ENCODE data around the gene HINFP. TPM values are rescaled to one million over a fixed set of nuclear protein-coding genes. Genes with fewer than 3 reads are reported as not detected.

The HINFP gene
- total and polyA plus RNA-seq, 2 of the 8 experiments (the other 6 are each of a cell fraction or from before 2014, with no cell fraction given) = 35.0 to 37.3 TPM

DNA sequence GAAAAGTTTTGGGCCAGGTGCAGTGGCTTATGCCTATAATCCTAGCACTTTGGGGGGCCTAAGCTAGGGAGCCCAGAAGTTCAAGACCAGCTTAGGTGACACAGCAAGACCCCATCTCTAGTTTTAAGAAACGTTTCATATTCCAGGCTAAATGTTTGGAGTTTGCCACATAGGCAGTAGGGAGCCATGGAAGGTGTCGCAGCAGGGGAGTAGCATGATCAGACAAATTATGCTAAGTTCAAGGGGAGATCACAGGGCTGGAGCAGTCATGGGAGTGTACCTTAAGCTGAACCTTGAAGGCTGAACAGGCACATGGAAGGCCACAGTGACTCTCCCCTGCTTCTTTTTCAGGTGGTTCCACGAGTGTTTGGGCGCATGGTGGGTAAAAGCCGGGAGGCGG is 58.0 kb downstream of the HINFP start:
- H2BK15ac ChIP-seq (ENCODE audit: low read length) = no peak overlapping the region
- H4K20me1 ChIP-seq (replicated peaks in 1 of 2; ENCODE audit: control insufficient read depth in 1 of 2, insufficient read depth in 2 of 2, low read length in 2 of 2) = peaks cover 0 to 6% of the 10 kb centered on the region in 2 experiments
- no peak overlapping the region for H3K9ac ChIP-seq (replicated peaks in 1 of 4; ENCODE audit: extremely low read depth in 1 of 4, low read depth in 3 of 4, low read length in 3 of 4)
- H3K79me2 ChIP-seq (ENCODE audit: control insufficient read depth in 1 of 2, insufficient read depth in 2 of 2, low read length in 2 of 2) = no peaks in the 10 kb centered on the region
- ChIA-PET CTCF (ENCODE audit: partially characterized antibody) (interaction anchor here (0.7 to 24.3 kb wide), 8 partner anchors 10 to 145 kb away, joined by 3 to 389 read pairs (median 4); partner anchors contain the start of gene ABCG4), POLR2A (ENCODE audit: partially characterized antibody) (interaction anchor here (1.0 to 1.6 kb wide), 2 partner anchors 11 to 136 kb away, joined by 3 to 4 read pairs; partner anchors contain the start of gene NLRX1)
- H2AFZ ChIP-seq (ENCODE audit: low read length) = no peak overlapping the region
- no peak overlapping the region for H2AK5ac ChIP-seq (ENCODE audit: low read depth, low read length)
- H3K23ac ChIP-seq (ENCODE audit: insufficient read length) = no peak overlapping the region
- H4K5ac ChIP-seq (ENCODE audit: insufficient read length, low read depth, low read length) = no peak overlapping the region
- no peak overlapping the region for H2BK120ac ChIP-seq (replicated peaks; ENCODE audit: low read depth, low read length)
- no peak overlapping the region for H3K18ac ChIP-seq (ENCODE audit: extremely low read depth, low read length)
- no peaks in the 10 kb centered on the region for H3K23me2 ChIP-seq (ENCODE audit: low read depth, low read length)
- H3K36me3 ChIP-seq (ENCODE audit: control insufficient read depth in 2 of 4, insufficient read depth in 4 of 4, low read length in 3 of 4) = peaks cover 0 to 3% (median 0%) of the 10 kb centered on the region in 4 experiments; a peak in 2 of 8 replicates
- no peak overlapping the region for H3K4ac ChIP-seq (replicated peaks; ENCODE audit: insufficient read length, low read depth, low read length)
- no peak overlapping the region for H4K91ac ChIP-seq (replicated peaks; ENCODE audit: insufficient read length, low read length)
- H2BK5ac ChIP-seq (ENCODE audit: low read depth, low read length) = no peak overlapping the region
- H3K27ac ChIP-seq (ENCODE audit: low read depth, low read length) = no peak overlapping the region
- H2BK12ac ChIP-seq (ENCODE audit: low read depth, low read length) = no peak overlapping the region
- no peaks in the 10 kb centered on the region for H3K27me3 ChIP-seq (replicated peaks in 1 of 4; ENCODE audit: control insufficient read depth in 3 of 4, extremely low read depth in 1 of 4, insufficient read depth in 3 of 4, low read length in 3 of 4)
- no peak overlapping the region for H4K8ac ChIP-seq (ENCODE audit: extremely low read depth, insufficient read depth, low read length)
- H3K14ac ChIP-seq (ENCODE audit: insufficient read length) = no peak overlapping the region
- no peaks in the 10 kb centered on the region for H3K9me3 ChIP-seq (ENCODE audit: insufficient read depth in 2 of 2, low read depth in 1 of 2, low read length in 1 of 2)
- no peak for FAIRE-seq
- H3K4me1 ChIP-seq (replicated peaks in 1 of 4; ENCODE audit: control insufficient read depth in 3 of 4, insufficient read depth in 4 of 4, low read length in 3 of 4) = no peaks in the 10 kb centered on the region
- H3K79me1 ChIP-seq (ENCODE audit: low read depth, low read length) = no peaks in the 10 kb centered on the region
- H2BK20ac ChIP-seq (ENCODE audit: low read length) = no peak overlapping the region
- WGBS, 2 experiments (ENCODE audit: extremely low coverage in 1 of 2, insufficient coverage in 1 of 2, insufficient read length in 1 of 2, insufficient replicate concordance in 2 of 2, low coverage in 1 of 2, low lambda C conversion rate in 2 of 2, missing lambda C conversion rate in 1 of 2) = 92% methylated on average over 6 of the region's 6 CpGs; no CpG with 5 or more reads in 1 of the 2 experiments
- H3K4me2 ChIP-seq (ENCODE audit: insufficient read depth in 1 of 2, low read depth in 2 of 2, low read length in 2 of 2) = no peak overlapping the region
- no peak for DNase-seq (ENCODE audit: low read depth in 1 of 2, low spot score in 2 of 2)
- no peak overlapping the region for H3K4me3 ChIP-seq (ENCODE audit: extremely low read depth in 1 of 4, insufficient read depth in 2 of 4, low read depth in 3 of 4, low read length in 4 of 4)
- H3K56ac ChIP-seq (replicated peaks; ENCODE audit: insufficient read length, low read depth, low read length) = no peak overlapping the region
- TF ChIP-seq GABPA (IDR thresholded peaks at IDR 0.05; ENCODE audit: borderline replicate concordance, insufficient read depth, low read length) (no peak), YY1 (IDR thresholded peaks at IDR 0.05; ENCODE audit: low read depth, low read length) (no peak), SIRT6 (IDR thresholded peaks at IDR 0.05; ENCODE audit: low read length) (no peak), MAFK (IDR thresholded peaks at IDR 0.05; ENCODE audit: low read depth, low read length) (no peak), TAF1 (IDR thresholded peaks at IDR 0.05; ENCODE audit: low read depth, low read length) (no peak), BCL11A (IDR thresholded peaks at IDR 0.05; ENCODE audit: low read depth in 2 of 2, low read length in 2 of 2) (no peak), SP2 (IDR thresholded peaks at IDR 0.05; ENCODE audit: low read length) (no peak), CEBPB (IDR thresholded peaks at IDR 0.05; ENCODE audit: low read depth, low read length) (no peak), SUZ12 (IDR thresholded peaks at IDR 0.05; ENCODE audit: low read length) (no peak), EGR1 (IDR thresholded peaks at IDR 0.05; ENCODE audit: borderline replicate concordance, low read depth, low read length) (no peak), RXRA (IDR thresholded peaks at IDR 0.05; ENCODE audit: insufficient read depth, low read depth, low read length) (no peak), CHD2 (IDR thresholded peaks at IDR 0.05; ENCODE audit: low read length) (no peak)
- TF ChIP-seq, protein P1, sequence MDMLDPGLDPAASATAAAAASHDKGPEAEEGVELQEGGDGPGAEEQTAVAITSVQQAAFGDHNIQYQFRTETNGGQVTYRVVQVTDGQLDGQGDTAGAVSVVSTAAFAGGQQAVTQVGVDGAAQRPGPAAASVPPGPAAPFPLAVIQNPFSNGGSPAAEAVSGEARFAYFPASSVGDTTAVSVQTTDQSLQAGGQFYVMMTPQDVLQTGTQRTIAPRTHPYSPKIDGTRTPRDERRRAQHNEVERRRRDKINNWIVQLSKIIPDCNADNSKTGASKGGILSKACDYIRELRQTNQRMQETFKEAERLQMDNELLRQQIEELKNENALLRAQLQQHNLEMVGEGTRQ (IDR thresholded peaks at IDR 0.05; ENCODE audit: low read length) = no peak

Measured in H1 (cell line).